ENCODE results near the gene OS9.

- TF ChIP-seq CTCF (IDR thresholded peaks at IDR 0.05; ENCODE audit: borderline replicate concordance, extremely low read depth, low read length, poor library complexity, severe bottlenecking) (no peak), EZH2 (IDR thresholded peaks at IDR 0.05; ENCODE audit: borderline replicate concordance, low read depth, low read length, severe bottlenecking) (no peak)
Observed at GRCh38 chr12:57767305-57767698, 73.4 kb downstream of the OS9 start.

Data from DND-41 (cell line).